ENCODE data around the gene PFKFB1. TPM values are rescaled to one million over a fixed set of nuclear protein-coding genes. Genes with fewer than 3 reads are reported as not detected.

PFKFB1 gene
- total and polyA plus RNA-seq, 2 of the 13 experiments (the other 11 are each of a cell fraction or from before 2014, with no cell fraction given), result 1.5 to 2.9 TPM

- no peaks in the 10 kb centered on the region for H3K9me3 ChIP-seq (ENCODE audit: low read length)
- no peak for FAIRE-seq
- no peaks in the 10 kb centered on the region; a peak in 1 of 5 replicates for H3K36me3 ChIP-seq (replicated peaks in 1 of 2; ENCODE audit: control insufficient read depth in 1 of 2, insufficient read depth in 2 of 2, low read length in 2 of 2)
- ChIA-PET CTCF (ENCODE audit: low intra/inter-chr PET ratio, low total read pairs) (no interaction called here), POLR2A (no interaction called here)
- H2AFZ ChIP-seq (ENCODE audit: low read length), result no peak overlapping the region
- no peaks in the 10 kb centered on the region for H3K4me1 ChIP-seq (ENCODE audit: insufficient read depth, low read length)
- DNase-seq (ENCODE audit: low spot score), result no peak
- H3K4me3 ChIP-seq (replicated peaks in 1 of 3; ENCODE audit: insufficient read depth in 1 of 3, low read depth in 2 of 3, low read length in 3 of 3), result no peak overlapping the region
- H3K4me2 ChIP-seq (ENCODE audit: low read depth, low read length), result no peak overlapping the region
- TF ChIP-seq ZNF460 (CRISPR knock-in tag; IDR thresholded peaks at IDR 0.05; ENCODE audit: borderline replicate concordance), result no peak
- TF ChIP-seq ZNF382 (CRISPR knock-in tag; IDR thresholded peaks at IDR 0.05; ENCODE audit: borderline replicate concordance), result no peak
- TF ChIP-seq, protein P1, sequence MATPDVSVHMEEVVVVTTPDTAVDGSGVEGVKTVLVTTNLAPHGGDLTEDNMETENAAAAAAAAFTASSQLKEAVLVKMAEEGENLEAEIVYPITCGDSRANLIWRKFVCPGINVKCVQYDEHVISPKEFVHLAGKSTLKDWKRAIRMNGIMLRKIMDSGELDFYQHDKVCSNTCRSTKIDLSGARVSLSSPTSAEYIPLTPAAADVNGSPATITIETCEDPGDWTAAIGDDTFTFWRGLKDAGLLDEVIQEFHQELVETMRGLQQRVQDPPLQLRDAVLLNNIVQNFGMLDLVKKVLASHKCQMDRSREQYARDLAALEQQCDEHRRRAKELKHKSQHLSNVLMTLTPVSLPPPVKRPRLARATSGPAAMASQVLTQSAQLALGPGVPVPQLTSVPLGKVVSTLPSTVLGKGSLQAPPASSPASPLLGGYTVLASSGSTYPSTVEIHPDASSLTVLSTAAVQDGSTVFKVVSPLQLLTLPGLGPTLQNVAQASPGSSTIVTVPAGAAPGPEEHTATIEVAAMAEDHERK (CRISPR knock-in tag; IDR thresholded peaks at IDR 0.05; ENCODE audit: low read depth), result no peak
- TF ChIP-seq DPF2 (CRISPR knock-in tag; IDR thresholded peaks at IDR 0.05; ENCODE audit: borderline replicate concordance, low read depth), result no peak
- no peak for TF ChIP-seq RCOR2 (CRISPR knock-in tag; IDR thresholded peaks at IDR 0.05)
- TF ChIP-seq ZNF503 (CRISPR knock-in tag; IDR thresholded peaks at IDR 0.05), result no peak
- TF ChIP-seq RBFOX2 (IDR thresholded peaks at IDR 0.05; ENCODE audit: low read depth, low read length), result no peak
- no peak for TF ChIP-seq MTF1 (CRISPR knock-in tag; IDR thresholded peaks at IDR 0.05)
- TF ChIP-seq SP4 (CRISPR knock-in tag; IDR thresholded peaks at IDR 0.05), result no peak
- TF ChIP-seq FOSL2 (CRISPR knock-in tag; IDR thresholded peaks at IDR 0.05), result no peak
- TF ChIP-seq MIER3 (CRISPR knock-in tag; IDR thresholded peaks at IDR 0.05; ENCODE audit: borderline replicate concordance), result no peak
- no peak for TF ChIP-seq NR2F6 (IDR thresholded peaks at IDR 0.05)
- TF ChIP-seq NR2F6 (CRISPR knock-in tag; IDR thresholded peaks at IDR 0.05), result no peak
- TF ChIP-seq CREB1 (IDR thresholded peaks at IDR 0.05), result no peak
- no peak for TF ChIP-seq CREB1 (CRISPR knock-in tag; IDR thresholded peaks at IDR 0.05)
- no peak for TF ChIP-seq MTA3 (CRISPR knock-in tag; IDR thresholded peaks at IDR 0.05)
- TF ChIP-seq, protein P2, sequence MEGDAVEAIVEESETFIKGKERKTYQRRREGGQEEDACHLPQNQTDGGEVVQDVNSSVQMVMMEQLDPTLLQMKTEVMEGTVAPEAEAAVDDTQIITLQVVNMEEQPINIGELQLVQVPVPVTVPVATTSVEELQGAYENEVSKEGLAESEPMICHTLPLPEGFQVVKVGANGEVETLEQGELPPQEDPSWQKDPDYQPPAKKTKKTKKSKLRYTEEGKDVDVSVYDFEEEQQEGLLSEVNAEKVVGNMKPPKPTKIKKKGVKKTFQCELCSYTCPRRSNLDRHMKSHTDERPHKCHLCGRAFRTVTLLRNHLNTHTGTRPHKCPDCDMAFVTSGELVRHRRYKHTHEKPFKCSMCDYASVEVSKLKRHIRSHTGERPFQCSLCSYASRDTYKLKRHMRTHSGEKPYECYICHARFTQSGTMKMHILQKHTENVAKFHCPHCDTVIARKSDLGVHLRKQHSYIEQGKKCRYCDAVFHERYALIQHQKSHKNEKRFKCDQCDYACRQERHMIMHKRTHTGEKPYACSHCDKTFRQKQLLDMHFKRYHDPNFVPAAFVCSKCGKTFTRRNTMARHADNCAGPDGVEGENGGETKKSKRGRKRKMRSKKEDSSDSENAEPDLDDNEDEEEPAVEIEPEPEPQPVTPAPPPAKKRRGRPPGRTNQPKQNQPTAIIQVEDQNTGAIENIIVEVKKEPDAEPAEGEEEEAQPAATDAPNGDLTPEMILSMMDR (CRISPR knock-in tag; IDR thresholded peaks at IDR 0.05), result no peak
- no peak for TF ChIP-seq ZNF44 (CRISPR knock-in tag; IDR thresholded peaks at IDR 0.05)
- no TSS peak for BruUV-seq (replicated peaks)
- intact Hi-C loops (cut with micrococcal nuclease; ENCODE audit: unreplicated experiment), result no loop called here
- in situ Hi-C loops (cut with HindIII; ENCODE audit: extremely low pct_ligation_motif_present, low pct_unique_long_range_greater_than_20kb), result no loop called here
- H3K27me3 ChIP-seq (ENCODE audit: control insufficient read depth in 1 of 2, insufficient read depth in 2 of 2, low read length in 2 of 2), result no peaks in the 10 kb centered on the region
- no peak overlapping the region for H3K27ac ChIP-seq (ENCODE audit: extremely low read length, insufficient read depth, low read length)
- H3K9ac ChIP-seq (ENCODE audit: insufficient read depth, low read depth, low read length), result no peak overlapping the region
- no peaks in the 10 kb centered on the region for H3K79me2 ChIP-seq (ENCODE audit: insufficient read depth, low read length)
- no peaks in the 10 kb centered on the region for H4K20me1 ChIP-seq (ENCODE audit: insufficient read depth, low read length)
- 90% methylated on average over 4 of the region's 6 CpGs for WGBS (ENCODE audit: low lambda C conversion rate)
- no peak for ATAC-seq
Observed at GRCh38 chrX:54934058-54934457, 59.9 kb downstream of the PFKFB1 start.

Measured in HepG2 (cell line).